ENCODE data around the gene TIMP4. TPM values are rescaled to one million over a fixed set of nuclear protein-coding genes. Genes with fewer than 3 reads are reported as not detected.

TIMP4 gene
- total RNA-seq, 2 experiments from 2014 or later = not detected

DNA sequence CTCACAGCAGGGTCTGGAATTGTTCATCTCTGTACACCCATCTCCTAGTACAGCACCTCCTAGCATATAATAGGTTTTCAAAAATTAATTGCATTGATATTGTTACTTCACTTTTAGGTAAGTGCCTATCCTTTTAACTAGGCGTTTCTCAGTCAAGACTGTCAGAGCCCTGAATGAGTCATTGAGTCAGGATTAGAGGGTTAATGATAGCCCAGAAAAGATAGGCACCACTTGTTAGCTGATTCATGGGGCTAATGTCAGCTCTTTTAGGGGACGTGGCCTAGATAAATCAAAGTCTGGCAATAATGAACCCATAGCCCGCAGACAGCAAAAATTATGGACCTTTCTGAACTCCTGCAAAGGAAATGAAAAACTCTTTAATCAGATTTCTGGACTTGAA is 42.9 kb downstream of the TIMP4 start:
- Mint-ChIP-seq H3K4me1 (peaks cover 5% of the 10 kb centered on the region), H3K4me3 (no peak overlapping the region), H3K36me3 (no peaks in the 10 kb centered on the region), H3K27ac (no peak overlapping the region), H3K9me3 (peaks cover 4% of the 10 kb centered on the region), H3K27me3 (peaks cover 13% of the 10 kb centered on the region)
- no peak for DNase-seq

GRCh38 chr3:12115104-12115503 is 43.6 kb downstream of the TIMP4 start:
- no peak overlapping the region for H3K27ac Mint-ChIP-seq
- H3K9me3 Mint-ChIP-seq = peaks cover 7% of the 10 kb centered on the region
- DNase-seq = no peak
- no peaks in the 10 kb centered on the region for H3K4me1 Mint-ChIP-seq
- H3K27me3 Mint-ChIP-seq = peaks cover 13% of the 10 kb centered on the region
- H3K36me3 Mint-ChIP-seq = no peaks in the 10 kb centered on the region
- H3K4me3 Mint-ChIP-seq = no peak overlapping the region

- Mint-ChIP-seq H3K4me1 (no peaks in the 10 kb centered on the region), H3K9me3 (peaks cover 7% of the 10 kb centered on the region), H3K27ac (no peak overlapping the region), H3K36me3 (no peaks in the 10 kb centered on the region), H3K27me3 (peaks cover 13% of the 10 kb centered on the region), H3K4me3 (no peak overlapping the region)
- no peak for DNase-seq
Measured at GRCh38 chr3:12114251-12114650, 44.5 kb downstream of the TIMP4 start.

GRCh38 chr3:12107071-12107713 is 51.5 kb downstream of the TIMP4 start:
- no peak overlapping the region for H3K27ac Mint-ChIP-seq

More at GRCh38 chr3:12107071-12107713, 51.5 kb downstream of the TIMP4 start:
- H3K36me3 Mint-ChIP-seq = no peaks in the 10 kb centered on the region
- H3K4me1 Mint-ChIP-seq = no peaks in the 10 kb centered on the region
- peaks cover 7% of the 10 kb centered on the region for H3K9me3 Mint-ChIP-seq
- H3K27me3 Mint-ChIP-seq = no peaks in the 10 kb centered on the region
- H3K4me3 Mint-ChIP-seq = no peak overlapping the region
- DNase-seq = no peak

Other genes with a start within 250 kb of the TIMP4 start
- gene SYN2, start 154.5 kb downstream of the TIMP4 start, total RNA-seq = under 1 TPM; 0.35 to 0.66 TPM
- gene PPARG, start 130.2 kb upstream of the TIMP4 start, total RNA-seq = under 1 TPM; 0.20 to 0.47 TPM

Measured in activated naive CD8-positive, alpha-beta T cell treated with anti-CD3 and anti-CD28 coated beads for 36 hours (primary cell).